ENCODE measurements around the gene RADIL. TPM values are rescaled to one million over a fixed set of nuclear protein-coding genes. Genes with fewer than 3 reads are reported as not detected.

Gene RADIL
- polyA plus RNA-seq, 2 donors, result 0.29 to 0.93 TPM

- H3K27me3 ChIP-seq (ENCODE audit: control insufficient read depth in 1 of 2, insufficient read depth in 2 of 2, low read length in 2 of 2), result no peaks in the 10 kb centered on the region
- peaks cover 0 to 10% of the 10 kb centered on the region in 2 donors for H3K4me1 ChIP-seq (ENCODE audit: control insufficient read depth in 2 of 2, insufficient read depth in 2 of 2, low read length in 1 of 2)
- no peak overlapping the region for H3K27ac ChIP-seq (ENCODE audit: low read depth in 2 of 2, low read length in 1 of 2)
- peaks cover 11 to 58% of the 10 kb centered on the region in 2 donors for H3K36me3 ChIP-seq (ENCODE audit: control insufficient read depth in 2 of 2, insufficient read depth in 2 of 2, low read length in 1 of 2)
- H3K9me3 ChIP-seq (ENCODE audit: control insufficient read depth in 2 of 2, insufficient read depth in 1 of 2, low read depth in 1 of 2, low read length in 1 of 2), result no peaks in the 10 kb centered on the region
- WGBS, 2 donors, result 95 to 96% methylated on average over 21 of the region's 21 CpGs
- no peak overlapping the region for H3K4me3 ChIP-seq (ENCODE audit: low read depth in 1 of 2, low read length in 2 of 2)
Observed at GRCh38 chr7:4763794-4764185, 119.7 kb downstream of the RADIL start.

DNA sequence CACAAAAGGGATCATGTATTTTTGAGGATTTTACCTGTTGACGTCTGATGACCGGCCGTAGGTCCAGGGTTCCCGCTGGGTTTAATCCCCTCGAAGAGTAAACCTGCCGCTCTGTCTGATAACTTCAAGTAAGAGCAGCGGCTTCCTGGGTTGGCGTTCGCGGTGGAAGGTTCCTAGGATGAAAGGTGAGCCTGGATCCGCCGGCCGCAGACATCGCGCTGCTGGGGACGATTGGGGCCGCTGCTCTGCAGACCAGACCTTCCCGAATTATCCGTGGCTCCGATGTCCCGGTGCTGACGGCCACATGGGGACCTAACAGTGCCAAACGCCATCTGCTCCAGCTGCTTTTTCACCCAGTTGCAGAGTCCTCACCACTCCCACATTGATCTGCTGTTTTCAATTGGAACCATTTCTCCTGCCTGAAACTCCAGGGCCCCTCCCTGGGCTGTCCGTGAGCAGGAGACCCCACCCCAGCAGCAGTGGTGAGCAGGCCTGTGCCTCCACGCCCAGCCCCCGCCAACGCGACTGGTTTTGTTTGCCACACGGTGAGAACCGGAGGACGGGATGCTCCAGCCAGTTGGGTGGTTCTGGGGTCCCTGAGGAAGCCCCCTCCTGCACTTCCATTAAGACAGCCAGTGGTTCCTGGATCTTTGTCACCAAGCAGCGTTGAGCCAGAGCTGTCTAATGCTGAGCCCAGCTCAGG, 120.3 kb downstream of the RADIL start:
- no peaks in the 10 kb centered on the region for H3K27me3 ChIP-seq (ENCODE audit: control insufficient read depth in 1 of 2, insufficient read depth in 2 of 2, low read length in 2 of 2)
- peaks cover 0 to 10% of the 10 kb centered on the region in 2 donors for H3K4me1 ChIP-seq (ENCODE audit: control insufficient read depth in 2 of 2, insufficient read depth in 2 of 2, low read length in 1 of 2)
- peaks cover 8 to 63% of the 10 kb centered on the region in 2 donors for H3K36me3 ChIP-seq (ENCODE audit: control insufficient read depth in 2 of 2, insufficient read depth in 2 of 2, low read length in 1 of 2)
- 93 to 94% methylated on average over 30 to 32 of the region's 32 CpGs for WGBS, 2 donors
- H3K9me3 ChIP-seq (ENCODE audit: control insufficient read depth in 2 of 2, insufficient read depth in 1 of 2, low read depth in 1 of 2, low read length in 1 of 2), result no peaks in the 10 kb centered on the region
- H3K27ac ChIP-seq (ENCODE audit: low read depth in 2 of 2, low read length in 1 of 2), result no peak overlapping the region
- H3K4me3 ChIP-seq (ENCODE audit: low read depth in 1 of 2, low read length in 2 of 2), result no peak overlapping the region

GRCh38 chr7:4762121-4763055, 121.1 kb downstream of the RADIL start:
- no peaks in the 10 kb centered on the region for H3K9me3 ChIP-seq (ENCODE audit: control insufficient read depth in 2 of 2, insufficient read depth in 1 of 2, low read depth in 1 of 2, low read length in 1 of 2)
- no peaks in the 10 kb centered on the region for H3K27me3 ChIP-seq (ENCODE audit: control insufficient read depth in 1 of 2, insufficient read depth in 2 of 2, low read length in 2 of 2)
- peaks cover 0 to 10% of the 10 kb centered on the region in 2 donors for H3K4me1 ChIP-seq (ENCODE audit: control insufficient read depth in 2 of 2, insufficient read depth in 2 of 2, low read length in 1 of 2)
- peaks cover 8 to 65% of the 10 kb centered on the region in 2 donors for H3K36me3 ChIP-seq (ENCODE audit: control insufficient read depth in 2 of 2, insufficient read depth in 2 of 2, low read length in 1 of 2)
- H3K4me3 ChIP-seq (ENCODE audit: low read depth in 1 of 2, low read length in 2 of 2), result no peak overlapping the region
- peak overlapping the region; percentile 13 to 35 for H3K27ac ChIP-seq (ENCODE audit: low read depth in 2 of 2, low read length in 1 of 2)
- WGBS, 2 donors, result 64 to 82% methylated on average over 54 of the region's 54 CpGs

GRCh38 chr7:4760952-4761351, 122.6 kb downstream of the RADIL start:
- H3K4me3 ChIP-seq (ENCODE audit: low read depth in 1 of 2, low read length in 2 of 2), result no peak overlapping the region
- no peaks in the 10 kb centered on the region for H3K27me3 ChIP-seq (ENCODE audit: control insufficient read depth in 1 of 2, insufficient read depth in 2 of 2, low read length in 2 of 2)
- H3K36me3 ChIP-seq (ENCODE audit: control insufficient read depth in 2 of 2, insufficient read depth in 2 of 2, low read length in 1 of 2), result peaks cover 8 to 63% of the 10 kb centered on the region in 2 donors
- WGBS, 2 donors, result 95 to 96% methylated on average over 26 of the region's 26 CpGs
- H3K4me1 ChIP-seq (ENCODE audit: control insufficient read depth in 2 of 2, insufficient read depth in 2 of 2, low read length in 1 of 2), result peaks cover 0 to 10% of the 10 kb centered on the region in 2 donors
- no peaks in the 10 kb centered on the region for H3K9me3 ChIP-seq (ENCODE audit: control insufficient read depth in 2 of 2, insufficient read depth in 1 of 2, low read depth in 1 of 2, low read length in 1 of 2)
- H3K27ac ChIP-seq (ENCODE audit: low read depth in 2 of 2, low read length in 1 of 2), result no peak overlapping the region

GRCh38 chr7:4759211-4759610, 124.3 kb downstream of the RADIL start:
- 94 to 96% methylated on average over 36 to 40 of the region's 40 CpGs for WGBS, 2 donors
- Histone ChIP-seq H3K27ac (ENCODE audit: low read depth in 2 of 2, low read length in 1 of 2) (no peak overlapping the region), H3K4me3 (ENCODE audit: low read depth in 1 of 2, low read length in 2 of 2) (no peak overlapping the region), H3K9me3 (ENCODE audit: control insufficient read depth in 2 of 2, insufficient read depth in 1 of 2, low read depth in 1 of 2, low read length in 1 of 2) (no peaks in the 10 kb centered on the region), H3K27me3 (ENCODE audit: control insufficient read depth in 1 of 2, insufficient read depth in 2 of 2, low read length in 2 of 2) (no peaks in the 10 kb centered on the region), H3K36me3 (ENCODE audit: control insufficient read depth in 2 of 2, insufficient read depth in 2 of 2, low read length in 1 of 2) (peaks cover 8 to 60% of the 10 kb centered on the region in 2 donors), H3K4me1 (ENCODE audit: control insufficient read depth in 2 of 2, insufficient read depth in 2 of 2, low read length in 1 of 2) (peaks cover 0 to 7% of the 10 kb centered on the region in 2 donors)

DNA sequence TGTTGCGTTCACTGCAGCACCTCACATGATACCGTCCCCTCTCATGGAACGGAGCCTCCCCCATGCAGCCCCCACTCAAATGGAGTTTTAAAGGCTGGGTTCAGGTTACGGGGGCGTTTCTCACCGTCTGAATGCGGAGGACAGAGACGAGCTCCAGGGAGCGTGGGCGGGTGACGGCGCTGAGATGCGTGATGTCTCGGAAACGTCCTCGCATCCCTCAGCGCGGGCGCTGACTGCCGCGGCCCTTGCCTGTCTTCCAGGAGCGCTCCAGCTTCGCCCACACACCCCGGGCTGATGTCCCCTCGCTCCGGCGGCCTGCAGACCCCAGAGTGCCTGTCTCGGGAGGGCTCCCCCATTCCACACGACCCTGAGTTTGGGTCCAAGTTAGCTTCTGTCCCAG, 124.7 kb downstream of the RADIL start:
- Histone ChIP-seq H3K27me3 (ENCODE audit: control insufficient read depth in 1 of 2, insufficient read depth in 2 of 2, low read length in 2 of 2) (no peaks in the 10 kb centered on the region), H3K36me3 (ENCODE audit: control insufficient read depth in 2 of 2, insufficient read depth in 2 of 2, low read length in 1 of 2) (peaks cover 5 to 57% of the 10 kb centered on the region in 2 donors), H3K4me1 (ENCODE audit: control insufficient read depth in 2 of 2, insufficient read depth in 2 of 2, low read length in 1 of 2) (peaks cover 0 to 7% of the 10 kb centered on the region in 2 donors), H3K27ac (ENCODE audit: low read depth in 2 of 2, low read length in 1 of 2) (no peak overlapping the region), H3K9me3 (ENCODE audit: control insufficient read depth in 2 of 2, insufficient read depth in 1 of 2, low read depth in 1 of 2, low read length in 1 of 2) (no peaks in the 10 kb centered on the region), H3K4me3 (ENCODE audit: low read depth in 1 of 2, low read length in 2 of 2) (no peak overlapping the region)
- 94 to 95% methylated on average over 29 of the region's 29 CpGs for WGBS, 2 donors

DNA sequence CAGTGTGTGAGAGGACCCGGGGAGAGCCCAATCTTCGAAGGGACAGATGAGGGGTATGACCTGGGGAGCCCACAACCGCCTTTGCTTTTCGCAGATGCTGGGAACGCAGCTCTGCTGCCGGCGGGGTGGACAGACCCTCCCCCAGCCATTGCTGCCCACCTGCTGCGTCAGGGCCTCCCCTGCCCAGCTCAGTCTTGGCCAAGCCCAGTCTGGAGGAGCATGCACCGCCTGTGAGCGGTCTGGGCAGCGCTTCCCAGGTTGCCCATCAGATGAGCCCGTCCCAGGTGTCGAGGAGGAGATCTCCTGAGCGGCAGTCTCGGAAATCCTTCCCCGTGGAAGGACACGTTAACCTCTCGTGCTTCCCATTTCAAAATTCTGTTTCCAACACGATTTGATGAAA, 125.4 kb downstream of the RADIL start:
- no peaks in the 10 kb centered on the region for H3K9me3 ChIP-seq (ENCODE audit: control insufficient read depth in 2 of 2, insufficient read depth in 1 of 2, low read depth in 1 of 2, low read length in 1 of 2)
- no peaks in the 10 kb centered on the region for H3K27me3 ChIP-seq (ENCODE audit: control insufficient read depth in 1 of 2, insufficient read depth in 2 of 2, low read length in 2 of 2)
- H3K27ac ChIP-seq (ENCODE audit: low read depth in 2 of 2, low read length in 1 of 2), result no peak overlapping the region
- WGBS, 2 donors, result 95% methylated on average over 19 of the region's 19 CpGs
- peaks cover 0 to 10% of the 10 kb centered on the region in 2 donors for H3K4me1 ChIP-seq (ENCODE audit: control insufficient read depth in 2 of 2, insufficient read depth in 2 of 2, low read length in 1 of 2)
- peaks cover 0 to 50% of the 10 kb centered on the region in 2 donors for H3K36me3 ChIP-seq (ENCODE audit: control insufficient read depth in 2 of 2, insufficient read depth in 2 of 2, low read length in 1 of 2)
- H3K4me3 ChIP-seq (ENCODE audit: low read depth in 1 of 2, low read length in 2 of 2), result no peak overlapping the region

- no peaks in the 10 kb centered on the region for H3K9me3 ChIP-seq (ENCODE audit: control insufficient read depth in 2 of 2, insufficient read depth in 1 of 2, low read depth in 1 of 2, low read length in 1 of 2)
- no peaks in the 10 kb centered on the region for H3K27me3 ChIP-seq (ENCODE audit: control insufficient read depth in 1 of 2, insufficient read depth in 2 of 2, low read length in 2 of 2)
- WGBS, 2 donors, result 94 to 97% methylated on average over 24 of the region's 24 CpGs
- H3K4me3 ChIP-seq (ENCODE audit: low read depth in 1 of 2, low read length in 2 of 2), result no peak overlapping the region
- peaks cover 0 to 5% of the 10 kb centered on the region in 2 donors for H3K4me1 ChIP-seq (ENCODE audit: control insufficient read depth in 2 of 2, insufficient read depth in 2 of 2, low read length in 1 of 2)
- peaks cover 0 to 33% of the 10 kb centered on the region in 2 donors for H3K36me3 ChIP-seq (ENCODE audit: control insufficient read depth in 2 of 2, insufficient read depth in 2 of 2, low read length in 1 of 2)
- H3K27ac ChIP-seq (ENCODE audit: low read depth in 2 of 2, low read length in 1 of 2), result no peak overlapping the region
Observed at GRCh38 chr7:4755045-4755444, 128.5 kb downstream of the RADIL start.

DNA sequence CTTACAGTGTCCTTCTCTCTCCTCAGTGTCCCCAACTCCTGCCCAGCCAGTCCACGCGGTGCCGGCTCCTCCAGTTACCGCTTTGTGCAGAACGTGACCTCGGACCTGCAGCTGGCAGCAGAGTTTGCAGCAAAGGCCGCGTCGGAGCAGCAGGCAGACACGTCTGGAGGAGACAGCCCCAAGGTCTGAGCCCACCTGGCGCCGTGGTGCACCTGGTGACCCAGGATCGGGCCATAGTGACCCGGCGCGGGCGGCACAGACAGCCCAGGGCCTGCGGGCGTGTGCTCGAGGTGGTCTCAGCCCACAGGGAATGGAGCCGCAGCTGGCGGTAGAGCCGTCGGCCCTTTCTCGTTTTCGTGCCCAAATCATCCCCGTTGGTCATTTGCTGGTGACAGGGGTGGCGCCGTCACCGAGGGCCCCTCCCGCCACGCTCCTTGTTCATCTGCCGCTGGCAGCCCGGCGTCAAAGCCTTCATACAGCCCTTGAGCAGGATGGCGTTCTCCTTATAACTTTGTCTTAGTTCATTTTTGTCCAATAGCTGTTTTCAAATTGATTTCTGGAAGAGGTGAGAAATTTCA, 129.0 kb downstream of the RADIL start:
- H3K27ac ChIP-seq (ENCODE audit: low read depth in 2 of 2, low read length in 1 of 2), result no peak overlapping the region
- H3K9me3 ChIP-seq (ENCODE audit: control insufficient read depth in 2 of 2, insufficient read depth in 1 of 2, low read depth in 1 of 2, low read length in 1 of 2), result no peaks in the 10 kb centered on the region
- peaks cover 0 to 5% of the 10 kb centered on the region in 2 donors for H3K4me1 ChIP-seq (ENCODE audit: control insufficient read depth in 2 of 2, insufficient read depth in 2 of 2, low read length in 1 of 2)
- no peaks in the 10 kb centered on the region for H3K27me3 ChIP-seq (ENCODE audit: control insufficient read depth in 1 of 2, insufficient read depth in 2 of 2, low read length in 2 of 2)
- peaks cover 0 to 34% of the 10 kb centered on the region in 2 donors for H3K36me3 ChIP-seq (ENCODE audit: control insufficient read depth in 2 of 2, insufficient read depth in 2 of 2, low read length in 1 of 2)
- 94 to 95% methylated on average over 36 of the region's 36 CpGs for WGBS, 2 donors
- H3K4me3 ChIP-seq (ENCODE audit: low read depth in 1 of 2, low read length in 2 of 2), result no peak overlapping the region

Data from esophagus (tissue), 2 donors.